A549 (cell line): ENCODE measurements around the gene CXXC5. TPM values are rescaled to one million over a fixed set of nuclear protein-coding genes. Genes with fewer than 3 reads are reported as not detected.

Experiments
- ATAC-seq, 2 experiments: fragments of 200-7000 bp in 1 of 2; fragments of >200 bp in 1 of 2; cut with Nextera tagmentation in 1 of 2; cut with Tn5 transposase in 1 of 2; 3 replicates each; pipeline versions ENCODE4 v1.8.0 to v1.9.1; 2018 to 2020; ENCODE audit warnings: mild to moderate bottlenecking in 1 of 2, moderate library complexity in 1 of 2
- CTCF ChIA-PET: fragments of 300-600 bp; sonication (Branson Sonifier 250); formaldehyde crosslinking; extraction: SDS; loops from one replicate; lab custom pipeline; 2021; ENCODE audit warnings: antibody characterized with exemption, inconsistent platforms; lab: Yijun Ruan, JAX
- POLR2A ChIA-PET: fragments of 350-600 bp; formaldehyde crosslinking; extraction: SDS; loops from one replicate; lab custom pipeline; 2021; ENCODE audit warnings: antibody characterized with exemption, inconsistent platforms; lab: Yijun Ruan, JAX
- DNase-seq, 2 experiments: peaks; one replicate each; pipeline versions ENCODE4 v3.0.0 to v3.0.0-alpha.2; 2011 to 2016; ENCODE audit warnings: low read depth in 1 of 2, low spot score in 1 of 2
- FAIRE-seq: peaks from 2 replicates; lab custom pipeline; 2011; peaks lifted over from hg19 to GRCh38; lab: Jason Lieb, UNC
- H3K27ac ChIP-seq, 2 experiments: fragments of >200 bp; sonication (Bioruptor Twin); formaldehyde crosslinking; 3 replicates each; pipeline ENCODE4 v1.5.1; 2016 to 2017
- H3K4me1 ChIP-seq: fragments of >200 bp; sonication (Bioruptor Twin); formaldehyde crosslinking; 3 replicates; pipeline ENCODE4 v1.6.1; 2016
- H3K4me2 ChIP-seq: fragments of >200 bp; sonication (Bioruptor Twin); formaldehyde crosslinking; 3 replicates; pipeline ENCODE4 v1.6.1; 2016
- H3K4me3 ChIP-seq: fragments of >200 bp; sonication (Bioruptor Twin); formaldehyde crosslinking; 3 replicates; pipeline ENCODE4 v1.5.1; 2016
- H3K9me3 ChIP-seq: fragments of >200 bp; sonication (Bioruptor Twin); formaldehyde crosslinking; 3 replicates; pipeline ENCODE4 v1.6.1; 2016
- ATOH8 ChIP-seq: fragments of 250-450 bp; sonication (Bioruptor Pico); IDR thresholded peaks from 2 replicates; pipeline ENCODE4 v1.5.0; 2020; ENCODE audit warnings: low read depth, mild to moderate bottlenecking, moderate library complexity
- CBX8 ChIP-seq: fragments of 200-600 bp; sonication (generic); IDR thresholded peaks from 2 replicates; pipeline ENCODE4 v1.6.1; 2016
- CHD2 ChIP-seq: fragments of 150-350 bp; IDR thresholded peaks from 2 replicates; pipeline ENCODE4 v1.6.1; 2014; ENCODE audit warnings: low read length; ENCODE audit not compliant: partially characterized antibody
- CTCF ChIP-seq: fragments of >200 bp; sonication (Bioruptor Twin); formaldehyde crosslinking; IDR thresholded peaks from 3 replicates; pipeline ENCODE4 v1.5.1; 2016
- EP300 ChIP-seq, 2 experiments: fragments of >200 bp; sonication (Bioruptor Twin); formaldehyde crosslinking; IDR thresholded peaks; 2 replicates in 1 of 2; 3 replicates in 1 of 2; pipeline ENCODE4 v1.6.1; 2016 to 2017
- ESRRA ChIP-seq: fragments of 150-350 bp; IDR thresholded peaks from 2 replicates; pipeline ENCODE4 v1.6.1; 2014; ENCODE audit warnings: mild to moderate bottlenecking, low read length, borderline replicate concordance
- FOSL2 ChIP-seq, 2 experiments: fragments of 450-650 bp in 1 of 2; fragments of >200 bp in 1 of 2; sonication (Bioruptor Twin) in 1 of 2; formaldehyde crosslinking; IDR thresholded peaks; 2 replicates each; pipeline versions ENCODE4 v1.5.0 to v1.6.1; 2016 to 2020; ENCODE audit warnings: mild to moderate bottlenecking in 1 of 2, moderate library complexity in 1 of 2
- GATA3 ChIP-seq: IDR thresholded peaks from 2 replicates; pipeline ENCODE4 v1.6.1; 2012; ENCODE audit warnings: borderline replicate concordance
- HES2 ChIP-seq: fragments of >200 bp; sonication (Bioruptor Twin); formaldehyde crosslinking; IDR thresholded peaks from 2 replicates; pipeline ENCODE4 v1.6.1; 2016
- HOXB13 ChIP-seq: fragments of 250-450 bp; sonication (Bioruptor Pico); IDR thresholded peaks from 2 replicates; pipeline ENCODE4 v1.5.0; 2020; ENCODE audit warnings: low read depth, mild to moderate bottlenecking, moderate library complexity
- MAFK ChIP-seq: fragments of 450-650 bp; IDR thresholded peaks from 2 replicates; pipeline ENCODE4 v1.6.1; 2014; ENCODE audit not compliant: partially characterized antibody
- NFE2L2 ChIP-seq: fragments of 150-350 bp; conservative IDR thresholded peaks from 2 replicates; pipeline ENCODE4 v1.6.1; 2014; ENCODE audit warnings: low read length
- NR3C1 ChIP-seq: fragments of >200 bp; sonication (Bioruptor Twin); formaldehyde crosslinking; IDR thresholded peaks from 3 replicates; pipeline ENCODE4 v1.6.1; 2017
- PHF8 ChIP-seq: fragments of 200-600 bp; sonication (generic); IDR thresholded peaks from 2 replicates; pipeline ENCODE4 v1.6.1; 2016; ENCODE audit warnings: low read depth, mild to moderate bottlenecking, antibody characterized with exemption, moderate library complexity, borderline replicate concordance
- POLR2A ChIP-seq: IDR thresholded peaks from 2 replicates; pipeline ENCODE4 v1.6.1; 2012; ENCODE audit warnings: mild to moderate bottlenecking, low read length
- TP53 ChIP-seq: fragments of 250-450 bp; sonication (Bioruptor Pico); IDR thresholded peaks from 2 replicates; pipeline ENCODE4 v1.5.0; 2021; ENCODE audit warnings: mild to moderate bottlenecking, moderate library complexity
- WGBS: methylation state at CpG from one replicate; pipeline ENCODE4 v1.1.6; 2017; ENCODE audit errors: missing lambda C conversion rate; 5-methylcytosine and 5-hydroxymethylcytosine counted together
- polyA plus RNA-seq, 4 experiments: library from polyadenylated mRNA; depleted of rRNA in 3 of 4; stranded (reverse); fragments of >200 nt; fragmentation: RNase III in 1 of 4; extraction: RNeasy Plus Mini Kit Qiagen cat#74134 plus additional on column Dnase treatment in 1 of 4; gene quantifications; 2 replicates in 3 of 4; 3 replicates in 1 of 4; pipeline ENCODE4 v1.2.3, GENCODE V29; 2011 to 2017

Gene CXXC5
- polyA plus RNA-seq, 2 of the 4 experiments (the other 2 are of a cell fraction), result 18.1 to 32.5 TPM

GRCh38 chr5:139639619-139640380 is 8.3 kb upstream of the CXXC5 start:
- Histone ChIP-seq H3K27ac (peak overlapping the region; percentile 20 to 91; a peak in 5 of 6 replicates), H3K4me3 (no peak overlapping the region), H3K4me1 (peaks cover 99% of the 10 kb centered on the region), H3K9me3 (no peaks in the 10 kb centered on the region), H3K4me2 (peak overlapping the region; percentile 13; the same call in 1 of the 3 replicates)
- ChIA-PET POLR2A (no interaction called here), CTCF (interaction anchor here (1.4 to 17.1 kb wide), 8 partner anchors 5 to 218 kb away, joined by 3 to 267 read pairs (median 101); partner anchors contain the start of gene CXXC5)
- 71% methylated on average over 9 of the region's 11 CpGs for WGBS
- ATAC-seq (peak in 1 of 2 experiments; percentile 2; a peak in 1 of 6 replicates), DNase-seq (no peak), FAIRE-seq (no peak)
- TF ChIP-seq FOSL2 (IDR thresholded peaks at IDR 0.05), result no peak
- TF ChIP-seq FOSL2 (CRISPR knock-in tag; IDR thresholded peaks at IDR 0.05), result peak; percentile 38; the same call in 1 of the 2 replicates
- no peak for TF ChIP-seq TP53 (CRISPR knock-in tag)

GRCh38 chr5:139640421-139641115 is 7.6 kb upstream of the CXXC5 start:
- peak overlapping the region; percentile 20 to 91; a peak in 5 of 6 replicates for H3K27ac ChIP-seq
- TF ChIP-seq CHD2 (no peak), CTCF (no peak), HES2 (no peak), GATA3 (no peak), PHF8 (no peak), NR3C1 (no peak), NFE2L2 (no peak), HOXB13 (CRISPR knock-in tag) (no peak), MAFK (no peak), ATOH8 (no peak), ESRRA (no peak), CBX8 (no peak), EP300 (IDR thresholded peaks at IDR 0.05) (no peak)
- TF ChIP-seq, all 56 proteins: peak for 0
- DNase-seq (no peak), ATAC-seq (no peak), FAIRE-seq (no peak)
- no peaks in the 10 kb centered on the region for H3K9me3 ChIP-seq
- peaks cover 96% of the 10 kb centered on the region for H3K4me1 ChIP-seq
- CTCF ChIA-PET, result interaction anchor here (1.4 to 17.1 kb wide), 6 partner anchors 6 to 219 kb away, joined by 3 to 267 read pairs (median 195); partner anchors contain the start of gene CXXC5
- 86% methylated on average over 13 of the region's 13 CpGs for WGBS
- POLR2A ChIA-PET, result no interaction called here
- 0 out of 3 replicates have a peak overlapping the region, but pooled peaks have one; percentile 13 for H3K4me2 ChIP-seq
- H3K4me3 ChIP-seq, result no peak overlapping the region

- Histone ChIP-seq H3K4me2 (no peak overlapping the region), H3K9me3 (no peaks in the 10 kb centered on the region), H3K4me1 (peaks cover 88% of the 10 kb centered on the region), H3K4me3 (no peak overlapping the region), H3K27ac (peak overlapping the region; percentile 85 to 91; a peak in 4 of 6 replicates)
- POLR2A ChIA-PET, result interaction anchor here (1.0 kb wide), 1 partner anchor 124 kb away, joined by 3 read pairs; no protein-coding TSS in a partner anchor
- 90% methylated on average over 6 of the region's 6 CpGs for WGBS
- CTCF ChIA-PET, result interaction anchor here (0.7 to 17.1 kb wide), 7 partner anchors 6 to 134 kb away, joined by 3 to 267 read pairs (median 7); no protein-coding TSS in a partner anchor
- DNase-seq, result no peak
- FAIRE-seq, result no peak
- no peak for ATAC-seq
- no peak for TF ChIP-seq POLR2A
Observed at GRCh38 chr5:139641116-139642080, 6.8 kb upstream of the CXXC5 start.
